HG03439 (cell line): ENCODE results near the gene SMOC2.
"Not testable (repeated sequence)": the region's sequence is repeated elsewhere in the genome, so short reads cannot be mapped to it uniquely, and the experiment has no call there.

Source experiments
- ATAC-seq: cut with Tn5 transposase; IDR thresholded peaks from one replicate; pipeline ENCODE4 v1.9.1; 2021; ENCODE audit warnings: mild to moderate bottlenecking, moderate library complexity; ENCODE audit not compliant: unreplicated experiment

SMOC2 gene

GRCh38 chr6:168674595-168674994 is 233.6 kb downstream of the SMOC2 start:
- no peak for ATAC-seq

GRCh38 chr6:168675375-168675774 is 234.4 kb downstream of the SMOC2 start:
- ATAC-seq, result no peak

- no peak for ATAC-seq
Observed at GRCh38 chr6:168675933-168676551, 235.1 kb downstream of the SMOC2 start.

GRCh38 chr6:168676552-168677322 is 235.8 kb downstream of the SMOC2 start:
- no peak for ATAC-seq

GRCh38 chr6:168677323-168677781 is 236.4 kb downstream of the SMOC2 start:
- ATAC-seq, result not testable (repeated sequence)

- no peak for ATAC-seq
Observed at GRCh38 chr6:168678077-168678476, 237.1 kb downstream of the SMOC2 start.

- no peak for ATAC-seq
Observed at GRCh38 chr6:168678588-168678987, 237.6 kb downstream of the SMOC2 start.

- no peak for ATAC-seq
Observed at GRCh38 chr6:168681748-168682147, 240.8 kb downstream of the SMOC2 start.

GRCh38 chr6:168683621-168684020 is 242.6 kb downstream of the SMOC2 start:
- no peak for ATAC-seq

GRCh38 chr6:168684471-168684870 is 243.5 kb downstream of the SMOC2 start:
- no peak for ATAC-seq

- ATAC-seq, result no peak
Observed at GRCh38 chr6:168684906-168685305, 243.9 kb downstream of the SMOC2 start.

GRCh38 chr6:168686029-168686738 is 245.2 kb downstream of the SMOC2 start:
- ATAC-seq, result no peak

- ATAC-seq, result no peak
Observed at GRCh38 chr6:168686831-168687730, 246.1 kb downstream of the SMOC2 start.

GRCh38 chr6:168690271-168690670 is 249.3 kb downstream of the SMOC2 start:
- ATAC-seq, result no peak

- no peak for ATAC-seq
Observed at GRCh38 chr6:168691774-168692173, 250.8 kb downstream of the SMOC2 start.

- ATAC-seq, result no peak
Observed at GRCh38 chr6:168692193-168692914, 251.4 kb downstream of the SMOC2 start.

GRCh38 chr6:168692915-168693257 is 251.9 kb downstream of the SMOC2 start:
- ATAC-seq, result not testable (repeated sequence)

- ATAC-seq, result not testable (repeated sequence)
Observed at GRCh38 chr6:168694797-168695196, 253.8 kb downstream of the SMOC2 start.

- no peak for ATAC-seq
Observed at GRCh38 chr6:168695701-168696100, 254.7 kb downstream of the SMOC2 start.

GRCh38 chr6:168698923-168699322 is 257.9 kb downstream of the SMOC2 start:
- no peak for ATAC-seq
